Hepatocyte (in vitro differentiated cells): ENCODE data around the gene ADGRL1.

ENCODE experiments used
- EZH2 ChIP-seq: fragments of 200-600 bp; sonication (generic); IDR thresholded peaks from 2 replicates; pipeline ENCODE4 v1.6.1; 2016; ENCODE audit warnings: antibody characterized with exemption, mild to moderate bottlenecking, borderline replicate concordance
- TF ChIP-seq, protein P1 (sequence below): fragments of 200-600 bp; sonication (generic); IDR thresholded peaks from 2 replicates; pipeline ENCODE4 v1.5.1; 2016; ENCODE audit warnings: antibody characterized with exemption, mild to moderate bottlenecking; ENCODE audit not compliant: poor library complexity

DNA sequence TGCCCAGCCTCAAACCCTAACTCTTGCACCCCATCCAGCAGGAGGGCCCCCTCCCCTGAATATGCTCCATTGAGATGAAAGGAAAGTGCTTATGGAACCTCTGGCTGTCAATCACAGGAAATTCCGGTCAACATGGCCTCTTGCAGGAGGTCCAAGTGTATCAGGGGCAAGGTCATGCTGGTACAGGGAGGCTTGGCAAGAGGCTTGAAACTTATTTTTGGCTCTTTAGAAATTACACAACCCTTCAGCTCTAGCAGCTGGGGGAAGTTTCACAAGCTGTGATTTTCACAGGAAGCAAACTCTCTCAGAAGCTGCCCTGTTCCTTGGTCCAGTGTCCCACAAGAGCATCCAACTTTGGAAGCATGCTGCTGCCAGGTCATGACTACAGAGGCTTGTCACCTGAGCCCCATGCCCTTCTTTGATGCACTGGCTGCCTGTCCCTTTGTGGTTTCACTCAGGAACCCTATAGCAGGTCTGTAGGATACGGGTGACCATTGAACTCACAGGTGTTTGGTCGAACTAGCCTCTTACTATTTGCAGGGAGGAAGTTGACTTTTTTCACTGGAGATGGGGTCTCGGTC lies 78.0 kb downstream of the ADGRL1 start:
- TF ChIP-seq, protein P1, sequence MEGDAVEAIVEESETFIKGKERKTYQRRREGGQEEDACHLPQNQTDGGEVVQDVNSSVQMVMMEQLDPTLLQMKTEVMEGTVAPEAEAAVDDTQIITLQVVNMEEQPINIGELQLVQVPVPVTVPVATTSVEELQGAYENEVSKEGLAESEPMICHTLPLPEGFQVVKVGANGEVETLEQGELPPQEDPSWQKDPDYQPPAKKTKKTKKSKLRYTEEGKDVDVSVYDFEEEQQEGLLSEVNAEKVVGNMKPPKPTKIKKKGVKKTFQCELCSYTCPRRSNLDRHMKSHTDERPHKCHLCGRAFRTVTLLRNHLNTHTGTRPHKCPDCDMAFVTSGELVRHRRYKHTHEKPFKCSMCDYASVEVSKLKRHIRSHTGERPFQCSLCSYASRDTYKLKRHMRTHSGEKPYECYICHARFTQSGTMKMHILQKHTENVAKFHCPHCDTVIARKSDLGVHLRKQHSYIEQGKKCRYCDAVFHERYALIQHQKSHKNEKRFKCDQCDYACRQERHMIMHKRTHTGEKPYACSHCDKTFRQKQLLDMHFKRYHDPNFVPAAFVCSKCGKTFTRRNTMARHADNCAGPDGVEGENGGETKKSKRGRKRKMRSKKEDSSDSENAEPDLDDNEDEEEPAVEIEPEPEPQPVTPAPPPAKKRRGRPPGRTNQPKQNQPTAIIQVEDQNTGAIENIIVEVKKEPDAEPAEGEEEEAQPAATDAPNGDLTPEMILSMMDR: no peak
- no peak for TF ChIP-seq EZH2
